Measurements from ENCODE around the gene DIPK1A. TPM values are rescaled to one million over a fixed set of nuclear protein-coding genes. Genes with fewer than 3 reads are reported as not detected.
A peak's percentile ranks its signal among the peaks of the same experiment; 100 is the strongest.

The DIPK1A gene
- total RNA-seq, 4 donors from 2014 or later, result 3.1 to 6.9 (median 4.7) TPM

GRCh38 chr1:92937731-92938130 is 23.5 kb downstream of the DIPK1A start:
- no peak overlapping the region for H3K27ac ChIP-seq
- H3K27me3 ChIP-seq, result no peaks in the 10 kb centered on the region
- H3K9me3 ChIP-seq, result no peaks in the 10 kb centered on the region
- H3K4me1 ChIP-seq, result peaks cover 0 to 23% (median 6%) of the 10 kb centered on the region in 4 donors
- 76 to 79% methylated on average over 3 of the region's 3 CpGs for WGBS, 2 donors
- DNase-seq (ENCODE audit: low spot score in 2 of 2), result no peak
- H3K36me3 ChIP-seq, result no peaks in the 10 kb centered on the region
- no peak overlapping the region for H3K4me3 ChIP-seq
- no peak for TF ChIP-seq CTCF (IDR thresholded peaks at IDR 0.05)
- no peak for TF ChIP-seq EP300 (IDR thresholded peaks at IDR 0.05)
- TF ChIP-seq POLR2A (IDR thresholded peaks at IDR 0.05), result no peak

- TF ChIP-seq CTCF (IDR thresholded peaks at IDR 0.05) (no peak), EP300 (IDR thresholded peaks at IDR 0.05) (no peak), POLR2A (IDR thresholded peaks at IDR 0.05) (no peak)
- H3K4me3 ChIP-seq, result no peak overlapping the region
- no peaks in the 10 kb centered on the region for H3K36me3 ChIP-seq
- no peaks in the 10 kb centered on the region for H3K27me3 ChIP-seq
- 100% methylated on average over 1 of the region's 1 CpG for WGBS, 2 donors
- no peaks in the 10 kb centered on the region for H3K9me3 ChIP-seq
- H3K27ac ChIP-seq, result no peak overlapping the region
- no peak for DNase-seq (ENCODE audit: low spot score in 2 of 2)
- peaks cover 0 to 23% (median 6%) of the 10 kb centered on the region in 4 donors for H3K4me1 ChIP-seq
Measured at GRCh38 chr1:92936865-92937264, 24.4 kb downstream of the DIPK1A start.

GRCh38 chr1:92934395-92935378 is 26.6 kb downstream of the DIPK1A start:
- H3K4me3 ChIP-seq, result no peak overlapping the region
- H3K9me3 ChIP-seq, result no peaks in the 10 kb centered on the region
- peak in 1 of 2 donors; percentile 53 for DNase-seq (ENCODE audit: low spot score in 2 of 2)
- H3K27ac ChIP-seq, result peak overlapping the region in 2 of 4 donors; percentile 31 to 54
- TF ChIP-seq CTCF (IDR thresholded peaks at IDR 0.05) (no peak), EP300 (IDR thresholded peaks at IDR 0.05) (peak in 1 of 2 donors; percentile 21)
- 46 to 52% methylated on average over 5 of the region's 5 CpGs for WGBS, 2 donors
- H3K27me3 ChIP-seq, result no peaks in the 10 kb centered on the region
- no peaks in the 10 kb centered on the region for H3K36me3 ChIP-seq
- peaks cover 0 to 23% (median 6%) of the 10 kb centered on the region in 4 donors for H3K4me1 ChIP-seq

GRCh38 chr1:92933459-92933858 is 27.8 kb downstream of the DIPK1A start:
- Histone ChIP-seq H3K4me1 (peaks cover 0 to 23% (median 6%) of the 10 kb centered on the region in 4 donors), H3K4me3 (no peak overlapping the region), H3K36me3 (no peaks in the 10 kb centered on the region), H3K9me3 (no peaks in the 10 kb centered on the region), H3K27ac (peak overlapping the region in 1 of 4 donors; percentile 17), H3K27me3 (no peaks in the 10 kb centered on the region)
- no peak for DNase-seq (ENCODE audit: low spot score in 2 of 2)
- no peak for TF ChIP-seq CTCF (IDR thresholded peaks at IDR 0.05)
- no peak for TF ChIP-seq EP300 (IDR thresholded peaks at IDR 0.05)
- TF ChIP-seq POLR2A (IDR thresholded peaks at IDR 0.05), result no peak
- 53 to 60% methylated on average over 2 of the region's 2 CpGs for WGBS, 2 donors

GRCh38 chr1:92931691-92932090 is 29.6 kb downstream of the DIPK1A start:
- no peak for DNase-seq (ENCODE audit: low spot score in 2 of 2)
- Histone ChIP-seq H3K36me3 (no peaks in the 10 kb centered on the region), H3K27me3 (no peaks in the 10 kb centered on the region), H3K27ac (no peak overlapping the region), H3K9me3 (no peaks in the 10 kb centered on the region), H3K4me3 (no peak overlapping the region), H3K4me1 (peaks cover 0 to 23% (median 4%) of the 10 kb centered on the region in 4 donors)
- TF ChIP-seq POLR2A (IDR thresholded peaks at IDR 0.05), result no peak
- TF ChIP-seq CTCF (IDR thresholded peaks at IDR 0.05), result no peak
- TF ChIP-seq EP300 (IDR thresholded peaks at IDR 0.05), result no peak
- WGBS, 2 donors, result 74 to 81% methylated on average over 4 of the region's 4 CpGs
